Measurements from ENCODE around the gene SEPTIN2. TPM values are rescaled to one million over a fixed set of nuclear protein-coding genes. Genes with fewer than 3 reads are reported as not detected.

SEPTIN2 gene
- total RNA-seq, 1 experiment from 2014 or later: 342 TPM

DNA sequence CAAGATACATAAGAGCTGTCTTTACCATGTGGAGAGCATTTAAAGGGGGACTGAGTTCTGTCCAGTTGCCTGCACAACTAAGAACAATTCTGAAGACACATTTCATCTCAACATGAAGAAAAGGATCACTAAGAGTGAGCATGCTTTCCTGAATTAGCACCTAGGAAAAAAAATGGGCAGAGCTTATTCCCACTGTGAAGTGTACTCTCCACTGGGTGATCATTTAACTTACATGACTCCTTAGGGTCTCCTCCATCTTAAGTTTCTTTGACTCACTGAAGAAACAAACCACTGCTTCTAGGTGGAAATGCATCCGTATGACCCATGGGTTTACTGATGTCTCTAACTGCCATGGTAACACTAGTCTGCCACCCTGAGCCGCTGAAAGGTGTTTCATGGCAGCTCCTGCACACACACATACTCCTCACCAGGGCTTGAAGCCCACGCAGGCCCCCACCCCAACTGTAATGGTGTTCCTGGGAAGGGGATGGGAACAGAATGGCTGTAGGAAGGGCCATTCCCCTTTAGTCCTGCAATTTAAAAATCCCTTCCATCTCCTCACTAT lies 27.3 kb upstream of the SEPTIN2 start:
- TF ChIP-seq, protein P1, sequence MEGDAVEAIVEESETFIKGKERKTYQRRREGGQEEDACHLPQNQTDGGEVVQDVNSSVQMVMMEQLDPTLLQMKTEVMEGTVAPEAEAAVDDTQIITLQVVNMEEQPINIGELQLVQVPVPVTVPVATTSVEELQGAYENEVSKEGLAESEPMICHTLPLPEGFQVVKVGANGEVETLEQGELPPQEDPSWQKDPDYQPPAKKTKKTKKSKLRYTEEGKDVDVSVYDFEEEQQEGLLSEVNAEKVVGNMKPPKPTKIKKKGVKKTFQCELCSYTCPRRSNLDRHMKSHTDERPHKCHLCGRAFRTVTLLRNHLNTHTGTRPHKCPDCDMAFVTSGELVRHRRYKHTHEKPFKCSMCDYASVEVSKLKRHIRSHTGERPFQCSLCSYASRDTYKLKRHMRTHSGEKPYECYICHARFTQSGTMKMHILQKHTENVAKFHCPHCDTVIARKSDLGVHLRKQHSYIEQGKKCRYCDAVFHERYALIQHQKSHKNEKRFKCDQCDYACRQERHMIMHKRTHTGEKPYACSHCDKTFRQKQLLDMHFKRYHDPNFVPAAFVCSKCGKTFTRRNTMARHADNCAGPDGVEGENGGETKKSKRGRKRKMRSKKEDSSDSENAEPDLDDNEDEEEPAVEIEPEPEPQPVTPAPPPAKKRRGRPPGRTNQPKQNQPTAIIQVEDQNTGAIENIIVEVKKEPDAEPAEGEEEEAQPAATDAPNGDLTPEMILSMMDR (conservative IDR thresholded peaks at IDR 0.05; ENCODE audit: low read depth, low read length): no peak
- no peak for TF ChIP-seq EZH2 (IDR thresholded peaks at IDR 0.05; ENCODE audit: borderline replicate concordance, low read depth, low read length, poor library complexity, severe bottlenecking)
- Histone ChIP-seq H3K4me1 (ENCODE audit: insufficient read depth, low read length, poor library complexity, severe bottlenecking) (peaks cover 8% of the 10 kb centered on the region), H3K9me3 (ENCODE audit: low read depth, low read length, poor library complexity, severe bottlenecking) (no peaks in the 10 kb centered on the region), H3K36me3 (ENCODE audit: insufficient read depth, low read length, poor library complexity, severe bottlenecking) (no peaks in the 10 kb centered on the region), H3K27ac (ENCODE audit: low read depth, low read length, poor library complexity, severe bottlenecking) (no peak overlapping the region), H3K27me3 (replicated peaks; ENCODE audit: insufficient read depth, low read depth, low read length, poor library complexity) (no peaks in the 10 kb centered on the region), H3K4me3 (ENCODE audit: low read depth, low read length, poor library complexity, severe bottlenecking) (no peak overlapping the region)
- CTCF ChIA-PET: no interaction called here
- POLR2A ChIA-PET (ENCODE audit: low non-redundant PET): no interaction called here
- no peak for DNase-seq (ENCODE audit: low spot score)
- BruUV-seq (replicated peaks): no TSS peak
- intact Hi-C loops (cut with micrococcal nuclease; ENCODE audit: unreplicated experiment): no loop called here

DNA sequence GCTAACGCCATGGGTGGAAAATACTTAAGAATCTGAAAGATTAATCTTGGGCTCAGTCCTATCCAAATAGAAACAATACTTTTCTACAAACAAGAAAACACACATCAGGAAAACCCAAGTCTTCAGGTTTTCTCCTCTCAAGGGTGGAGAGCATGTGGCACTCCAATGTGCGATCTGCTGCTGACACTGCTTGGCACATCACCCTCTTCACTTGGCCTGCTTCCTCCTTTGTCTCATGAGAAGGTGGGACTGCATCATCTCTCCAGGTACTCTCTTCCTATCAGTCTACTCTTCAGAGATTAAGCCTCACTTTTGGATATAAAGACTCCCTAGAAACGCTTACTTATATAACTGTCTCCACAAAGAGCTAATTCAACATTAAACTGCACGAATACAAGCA lies 26.7 kb upstream of the SEPTIN2 start:
- TF ChIP-seq, protein P1 (conservative IDR thresholded peaks at IDR 0.05; ENCODE audit: low read depth, low read length): no peak
- no peak for TF ChIP-seq EZH2 (IDR thresholded peaks at IDR 0.05; ENCODE audit: borderline replicate concordance, low read depth, low read length, poor library complexity, severe bottlenecking)
- ChIA-PET POLR2A (ENCODE audit: low non-redundant PET) (no interaction called here), CTCF (no interaction called here)
- intact Hi-C loops (cut with micrococcal nuclease; ENCODE audit: unreplicated experiment): no loop called here
- Histone ChIP-seq H3K4me3 (ENCODE audit: low read depth, low read length, poor library complexity, severe bottlenecking) (no peak overlapping the region), H3K36me3 (ENCODE audit: insufficient read depth, low read length, poor library complexity, severe bottlenecking) (no peaks in the 10 kb centered on the region), H3K9me3 (ENCODE audit: low read depth, low read length, poor library complexity, severe bottlenecking) (no peaks in the 10 kb centered on the region), H3K4me1 (ENCODE audit: insufficient read depth, low read length, poor library complexity, severe bottlenecking) (peaks cover 8% of the 10 kb centered on the region), H3K27ac (ENCODE audit: low read depth, low read length, poor library complexity, severe bottlenecking) (no peak overlapping the region), H3K27me3 (replicated peaks; ENCODE audit: insufficient read depth, low read depth, low read length, poor library complexity) (no peaks in the 10 kb centered on the region)
- DNase-seq (ENCODE audit: low spot score): no peak
- BruUV-seq (replicated peaks): no TSS peak

DNA sequence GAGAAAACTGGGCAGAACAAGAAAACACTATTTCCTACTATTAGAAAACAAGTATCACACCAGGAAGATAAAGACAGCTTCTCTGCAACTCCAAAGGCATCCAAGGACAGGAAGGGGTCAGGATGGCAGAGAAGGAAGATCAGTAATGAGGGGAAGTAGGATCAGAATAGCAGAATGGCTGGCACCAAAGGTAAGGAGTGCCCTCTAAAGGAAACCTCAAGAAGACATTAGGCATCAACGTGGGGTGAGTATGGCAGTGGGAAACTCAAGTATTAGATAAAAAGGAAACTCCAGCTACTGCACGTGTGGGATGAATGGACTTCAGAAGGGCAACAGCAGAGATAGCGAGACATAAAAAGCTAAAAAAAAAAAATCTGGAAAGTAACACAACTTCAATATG lies 26.1 kb upstream of the SEPTIN2 start:
- H3K4me1 ChIP-seq (ENCODE audit: insufficient read depth, low read length, poor library complexity, severe bottlenecking): peaks cover 8% of the 10 kb centered on the region
- BruUV-seq (replicated peaks): no TSS peak
- H3K27ac ChIP-seq (ENCODE audit: low read depth, low read length, poor library complexity, severe bottlenecking): no peak overlapping the region
- POLR2A ChIA-PET (ENCODE audit: low non-redundant PET): no interaction called here
- no peaks in the 10 kb centered on the region for H3K27me3 ChIP-seq (replicated peaks; ENCODE audit: insufficient read depth, low read depth, low read length, poor library complexity)
- H3K9me3 ChIP-seq (ENCODE audit: low read depth, low read length, poor library complexity, severe bottlenecking): no peaks in the 10 kb centered on the region
- TF ChIP-seq, protein P1 (conservative IDR thresholded peaks at IDR 0.05; ENCODE audit: low read depth, low read length): 0 out of 2 replicates have a peak, but pooled peaks have one; percentile 18
- no peak for TF ChIP-seq EZH2 (IDR thresholded peaks at IDR 0.05; ENCODE audit: borderline replicate concordance, low read depth, low read length, poor library complexity, severe bottlenecking)
- H3K36me3 ChIP-seq (ENCODE audit: insufficient read depth, low read length, poor library complexity, severe bottlenecking): no peaks in the 10 kb centered on the region
- intact Hi-C loops (cut with micrococcal nuclease; ENCODE audit: unreplicated experiment): no loop called here
- no peak for DNase-seq (ENCODE audit: low spot score)
- no peak overlapping the region for H3K4me3 ChIP-seq (ENCODE audit: low read depth, low read length, poor library complexity, severe bottlenecking)
- CTCF ChIA-PET: no interaction called here

Measured in A673 (cell line).